CD1c-positive myeloid dendritic cell (primary cell): Measurements from ENCODE around the gene HECTD4.
"Not testable (repeated sequence)": the region's sequence is repeated elsewhere in the genome, so short reads cannot be mapped to it uniquely, and the experiment has no call there.

Experiments
- DNase-seq: peaks from one replicate; pipeline ENCODE4 v3.0.0-alpha.2; 2016; ENCODE audit errors: extremely low spot score

HECTD4 gene

DNA sequence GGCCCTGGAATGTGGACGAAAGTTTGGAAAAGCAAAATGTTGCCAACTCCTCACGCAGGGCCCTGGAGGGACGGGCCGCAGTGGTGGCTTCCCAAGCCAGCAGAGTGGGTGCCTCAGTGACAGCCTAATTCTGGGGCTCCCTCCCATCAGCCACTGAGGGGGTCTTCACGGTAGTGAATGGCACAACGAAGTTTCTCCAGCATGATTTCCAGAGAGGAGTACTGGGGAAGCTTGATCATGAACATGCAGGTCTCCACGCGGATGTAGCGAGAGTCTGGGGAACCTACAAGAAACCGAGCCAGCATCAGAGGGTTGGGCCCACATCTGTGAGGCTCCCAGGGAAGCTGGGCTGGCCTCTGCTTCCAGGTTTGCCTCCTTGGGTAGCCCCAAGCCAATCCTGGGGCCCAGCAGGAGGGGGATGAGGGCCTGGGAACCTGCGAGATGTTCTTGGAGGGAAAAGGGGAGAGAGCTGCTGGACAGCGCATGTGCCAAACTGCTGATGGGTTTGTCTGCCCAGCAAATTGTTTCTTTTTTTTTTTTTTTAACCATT, 219.9 kb downstream of the HECTD4 start:
- no peak for DNase-seq

GRCh38 chr12:112161711-112162110, 220.5 kb downstream of the HECTD4 start:
- DNase-seq: no peak

- no peak for DNase-seq
These were observed 221.6 kb downstream of the HECTD4 start for GRCh38 chr12:112160611-112161010.

DNA sequence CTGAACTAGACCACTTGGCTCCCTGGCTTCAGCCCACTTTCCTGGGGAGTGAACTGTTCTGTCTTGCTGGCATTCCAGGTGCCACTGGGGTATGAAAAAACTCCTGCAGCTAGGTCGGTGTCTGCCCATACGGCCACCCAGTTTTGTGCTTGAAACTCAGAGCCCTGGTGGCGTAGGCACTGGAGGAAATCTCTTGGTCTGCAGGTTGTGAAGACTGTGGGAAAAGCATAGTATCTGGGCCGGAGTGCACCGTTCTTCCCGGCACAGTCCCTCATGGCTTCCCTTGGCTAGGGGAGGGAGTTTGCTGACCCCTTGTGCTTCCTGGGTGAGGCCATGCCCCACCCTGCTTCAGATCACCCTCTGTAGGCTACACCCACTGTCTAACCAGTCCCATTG, 223.1 kb downstream of the HECTD4 start:
- DNase-seq: no peak

DNA sequence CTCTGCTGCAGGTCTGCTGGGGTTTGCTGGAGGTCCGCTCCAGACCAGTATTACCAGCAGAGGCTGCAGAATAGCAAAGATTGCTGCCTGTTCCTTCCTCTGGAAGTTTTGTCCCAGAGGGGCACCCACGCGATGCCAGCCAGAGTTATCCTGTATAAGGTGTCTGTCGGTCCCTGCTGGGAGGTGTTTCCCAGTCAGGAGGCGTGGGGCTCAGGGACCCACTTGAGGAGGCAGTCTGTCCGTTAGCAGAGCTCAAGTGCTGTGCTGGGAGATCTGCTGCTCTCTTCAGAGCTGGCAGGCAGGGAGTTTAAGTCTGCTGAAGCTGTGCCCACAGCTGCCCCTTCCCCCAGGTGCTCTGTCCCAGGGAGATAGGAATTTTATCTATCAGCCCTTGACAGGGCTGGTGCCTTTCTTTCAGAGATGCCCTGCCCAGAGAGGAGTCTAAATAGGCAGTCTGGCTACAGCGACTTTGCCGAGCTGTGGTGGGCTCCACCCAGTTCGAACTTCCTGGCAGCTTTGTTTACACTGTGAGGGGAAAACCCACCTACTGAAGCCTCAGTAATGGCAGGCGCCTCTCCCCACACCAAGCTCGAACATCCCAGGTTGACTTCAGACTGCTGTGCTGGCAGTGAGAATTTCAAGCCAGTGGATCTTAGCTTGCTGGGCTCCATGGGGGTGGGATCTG, 223.6 kb downstream of the HECTD4 start:
- not testable (repeated sequence) for DNase-seq

DNA sequence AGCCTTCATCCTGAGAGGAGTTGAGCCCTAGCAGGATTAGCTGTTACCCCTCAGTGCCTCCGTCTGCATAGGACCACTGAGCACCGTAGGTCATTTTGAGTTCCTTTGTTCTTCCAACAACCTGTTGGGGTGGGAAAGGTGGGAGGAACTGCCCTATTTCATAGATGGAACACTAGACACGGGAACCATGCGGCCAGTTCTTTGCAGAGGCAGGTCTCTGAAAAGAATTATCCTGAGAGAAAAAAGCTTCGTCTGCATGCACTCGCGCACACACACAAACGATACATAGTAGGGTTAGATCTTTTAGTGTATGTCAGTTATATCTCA, 228.4 kb downstream of the HECTD4 start:
- DNase-seq: no peak

DNA sequence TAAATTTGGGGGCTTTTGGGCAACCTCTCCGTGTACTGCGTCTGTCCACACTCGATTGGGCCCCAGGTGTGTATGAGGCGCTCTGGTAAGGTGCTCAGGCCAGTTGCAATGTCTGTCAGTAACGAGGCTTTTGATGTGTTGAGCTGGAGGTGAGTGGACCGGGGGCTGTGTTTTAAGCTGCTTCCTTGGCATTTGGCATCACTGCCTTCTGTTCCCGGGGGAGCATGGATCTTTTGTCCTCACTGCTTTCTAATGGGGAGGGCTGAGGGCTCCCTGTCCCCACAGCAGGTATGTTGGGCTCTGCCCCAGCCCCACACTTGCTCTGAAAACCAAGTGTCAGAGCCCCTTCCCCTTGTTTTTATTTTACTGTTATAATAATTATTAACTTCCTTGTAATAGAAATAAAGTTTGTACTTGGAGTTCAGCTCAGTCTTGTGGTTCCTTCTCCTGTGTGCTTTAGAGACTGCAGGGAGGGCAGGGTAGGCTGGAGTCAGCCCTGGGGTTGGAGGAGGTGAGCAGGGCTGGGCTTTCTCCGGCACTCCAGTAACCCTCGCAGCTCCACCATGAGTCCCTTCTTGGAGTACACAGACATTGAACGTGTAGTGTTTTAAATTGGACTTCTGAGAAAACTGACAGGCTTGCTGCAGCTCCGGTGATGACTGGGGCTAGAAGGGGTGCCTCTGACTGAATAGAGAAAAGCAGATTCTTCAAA, 228.9 kb downstream of the HECTD4 start:
- DNase-seq: no peak

GRCh38 chr12:112151766-112152541, 230.3 kb downstream of the HECTD4 start:
- DNase-seq: no peak

DNA sequence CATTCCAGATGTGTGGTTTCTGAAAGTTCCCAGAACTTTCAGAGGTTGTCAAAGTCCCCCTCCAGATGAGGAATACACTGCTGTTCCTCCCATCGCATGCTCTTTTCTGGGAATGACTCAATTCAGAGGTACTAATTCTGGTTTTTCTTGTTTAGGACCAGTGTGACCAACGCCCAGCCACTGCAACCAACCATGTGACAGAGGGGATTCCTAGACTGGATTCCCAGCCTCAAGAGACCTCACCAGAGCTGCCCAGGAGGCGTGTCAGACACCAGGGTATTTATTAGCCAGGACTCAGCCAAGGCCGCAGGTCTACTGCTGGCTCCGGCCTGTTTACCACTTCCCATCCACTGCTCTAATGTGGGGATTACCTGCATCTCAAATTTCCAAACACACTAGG, 232.6 kb downstream of the HECTD4 start:
- no peak for DNase-seq

- DNase-seq: no peak
These were observed 234.2 kb downstream of the HECTD4 start for GRCh38 chr12:112148031-112148513.

GRCh38 chr12:112146123-112146522, 236.1 kb downstream of the HECTD4 start:
- DNase-seq: no peak

DNA sequence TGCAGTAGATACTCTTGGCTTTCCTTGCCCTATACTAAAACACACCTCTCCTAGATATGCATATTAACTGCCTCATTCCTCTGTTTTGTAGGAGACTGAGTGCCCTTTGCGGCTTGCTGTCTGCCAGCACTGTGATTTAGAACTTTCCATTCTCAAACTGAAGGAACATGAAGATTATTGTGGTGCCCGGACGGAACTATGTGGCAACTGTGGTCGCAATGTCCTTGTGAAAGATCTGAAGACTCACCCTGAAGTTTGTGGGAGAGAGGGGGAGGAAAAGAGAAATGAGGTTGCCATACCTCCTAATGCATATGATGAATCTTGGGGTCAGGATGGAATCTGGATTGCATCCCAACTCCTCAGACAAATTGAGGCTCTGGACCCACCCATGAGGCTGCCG, 241.5 kb downstream of the HECTD4 start:
- peak; percentile 38 for DNase-seq

DNA sequence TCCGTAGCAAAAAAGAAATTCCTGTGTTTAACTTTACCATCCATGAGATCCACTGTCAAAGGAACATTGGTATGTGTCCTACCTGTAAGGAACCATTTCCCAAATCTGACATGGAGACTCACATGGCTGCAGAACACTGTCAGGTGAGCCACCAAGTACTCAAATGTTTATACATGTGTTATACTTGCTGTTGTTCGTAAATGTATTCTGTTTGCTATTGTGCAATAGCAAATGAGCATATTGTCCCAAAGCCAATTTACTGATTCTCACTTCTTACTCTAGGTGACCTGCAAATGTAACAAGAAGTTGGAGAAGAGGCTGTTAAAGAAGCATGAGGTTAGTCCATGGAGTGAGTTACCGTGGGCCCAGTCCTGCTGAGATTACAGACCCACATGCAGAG, 247.5 kb downstream of the HECTD4 start:
- DNase-seq: no peak

GRCh38 chr12:112133418-112133817, 248.8 kb downstream of the HECTD4 start:
- no peak for DNase-seq

GRCh38 chr12:112131686-112132085, 250.5 kb downstream of the HECTD4 start:
- no peak for DNase-seq

DNA sequence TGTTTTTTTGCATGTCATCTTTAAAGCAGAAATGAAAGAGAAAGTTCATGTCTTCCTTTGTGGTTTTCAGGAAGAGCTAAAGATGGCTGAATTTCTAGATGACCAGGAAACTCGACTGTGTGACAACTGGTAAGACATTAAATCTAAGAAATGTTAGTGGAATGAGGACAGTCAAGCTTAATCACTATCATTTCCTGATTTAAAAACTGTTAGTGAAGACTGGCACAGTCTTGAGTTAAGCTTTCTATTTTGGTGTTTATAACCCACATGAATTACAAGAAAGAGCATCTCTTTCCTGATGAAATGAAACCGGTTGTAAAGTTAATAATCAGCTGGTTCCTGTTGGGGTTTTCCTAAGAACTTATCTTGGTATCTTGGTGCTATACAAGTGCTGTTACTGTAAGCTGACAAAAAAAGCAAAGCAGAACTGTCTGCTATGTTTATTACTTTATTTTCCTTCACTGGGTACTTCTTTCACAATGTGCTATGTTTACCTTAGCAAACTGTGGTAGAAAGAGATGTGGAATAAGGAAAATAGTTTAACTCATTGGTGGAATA, 251.7 kb downstream of the HECTD4 start:
- peak; percentile 81 for DNase-seq

DNA sequence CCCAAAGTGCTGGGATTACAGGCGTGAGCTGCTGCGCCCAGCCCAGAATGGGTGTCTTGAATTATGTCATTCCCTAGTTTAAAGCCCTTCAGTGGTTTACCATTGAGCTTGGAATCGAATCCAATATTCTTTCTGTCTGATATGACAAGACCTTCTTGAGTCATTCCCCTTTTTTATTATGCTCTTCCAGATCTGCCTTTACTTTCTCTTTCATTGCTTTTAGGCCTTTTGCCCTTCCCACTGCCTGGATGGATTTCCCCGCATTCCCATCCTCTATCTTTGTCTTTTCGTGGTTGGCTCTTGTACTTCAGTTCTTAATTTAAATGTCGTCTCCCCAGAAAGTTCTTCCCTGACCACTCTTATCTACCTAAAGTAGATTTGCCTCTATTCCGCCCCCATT, 255.3 kb downstream of the HECTD4 start:
- peak; percentile 10 for DNase-seq

DNA sequence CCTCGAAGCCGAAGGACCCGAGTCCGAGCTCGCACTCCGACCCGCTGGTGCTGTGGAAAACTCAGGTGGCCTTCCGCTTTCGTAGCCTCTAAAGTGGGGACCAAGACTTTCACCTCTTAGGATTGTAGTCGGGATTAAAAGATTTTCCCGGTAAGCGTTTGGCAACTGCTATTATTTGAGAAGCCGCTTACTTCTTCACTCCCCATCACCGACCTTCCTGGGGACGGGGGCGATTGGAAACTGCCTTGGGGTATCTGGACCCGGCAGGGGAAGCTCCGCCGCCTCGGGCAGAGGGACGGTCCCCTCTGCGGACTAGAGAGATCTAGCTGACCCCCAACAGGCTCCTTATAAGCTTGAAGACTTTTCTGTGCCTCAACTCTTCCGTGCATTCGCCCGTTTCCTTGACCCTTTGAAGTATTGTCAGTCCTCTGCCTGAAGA, 256.2 kb downstream of the HECTD4 start:
- DNase-seq: peak; percentile 28

- peak; percentile 98 for DNase-seq
These were observed 256.8 kb downstream of the HECTD4 start, which contains the start of gene TRAFD1 for GRCh38 chr12:112125250-112125999. TSS of gene TRAFD1 (plus strand) at chr12:112125560. CDS start at chr12:112130523, 4,963 bp downstream.

GRCh38 chr12:112124918-112125249, 257.3 kb downstream of the HECTD4 start:
- no peak for DNase-seq
